HEK293 (cell line): ENCODE data around the gene ARHGAP27.
"Not testable (repeated sequence)": the region's sequence is repeated elsewhere in the genome, so short reads cannot be mapped to it uniquely, and the experiment has no call there.

Source experiments
- CTCF ChIA-PET: fragments of 350-600 bp; formaldehyde crosslinking; extraction: SDS; loops from one replicate; lab custom pipeline; 2021; ENCODE audit warnings: antibody characterized with exemption; lab: Yijun Ruan, JAX
- POLR2A ChIA-PET: fragments of 300-600 bp; formaldehyde crosslinking; extraction: SDS; loops from one replicate; lab custom pipeline; 2020; ENCODE audit warnings: antibody characterized with exemption, inconsistent platforms; lab: Yijun Ruan, JAX
- H3K27ac ChIP-seq: fragments of 200-500 bp; sonication (Bioruptor generic); 2 replicates; pipeline ENCODE4 v1.5.1; 2014; ENCODE audit warnings: low read depth, low read length, control low read depth, inconsistent platforms; ENCODE audit errors: extremely low read depth
- H3K36me3 ChIP-seq, 2 experiments: fragments of 200-500 bp in 1 of 2; sonication (Bioruptor generic) in 1 of 2; 1 replicate in 1 of 2; 2 replicates in 1 of 2; pipeline ENCODE4 v1.5.1; 2014 to 2017; ENCODE audit warnings: inconsistent platforms in 2 of 2, low read length in 2 of 2; ENCODE audit not compliant: control insufficient read depth in 2 of 2, insufficient read depth in 1 of 2
- H3K4me1 ChIP-seq: fragments of 200-500 bp; sonication (Bioruptor generic); 2 replicates; pipeline ENCODE4 v1.5.1; 2014; ENCODE audit warnings: mild to moderate bottlenecking, low read length, inconsistent platforms; ENCODE audit not compliant: control insufficient read depth, insufficient read depth
- H3K4me3 ChIP-seq: 2 replicates; pipeline ENCODE4 v1.5.1; 2011; ENCODE audit warnings: low read depth, mild to moderate bottlenecking, control low read depth, low read length, moderate library complexity
- H3K9me3 ChIP-seq: fragments of 200-500 bp; sonication (Bioruptor generic); 2 replicates; pipeline ENCODE4 v1.5.1; 2014; ENCODE audit warnings: low read depth, low read length, inconsistent platforms; ENCODE audit not compliant: control insufficient read depth, insufficient read depth
- SP7 ChIP-seq: fragments of 450-650 bp; formaldehyde crosslinking; IDR thresholded peaks from 2 replicates; pipeline ENCODE4 v1.5.1; 2016; ENCODE audit warnings: missing biosample characterization, missing genetic modification characterization
- ZNF629 ChIP-seq: fragments of 450-650 bp; formaldehyde crosslinking; IDR thresholded peaks from 2 replicates; pipeline ENCODE4 v1.5.1; 2017; ENCODE audit warnings: missing biosample characterization, missing genetic modification characterization
- TF ChIP-seq, protein P1 (sequence below): fragments of 450-650 bp; formaldehyde crosslinking; IDR thresholded peaks from 2 replicates; pipeline ENCODE4 v1.5.1; 2017; ENCODE audit warnings: missing biosample characterization, mild to moderate bottlenecking, missing genetic modification characterization, moderate library complexity

Gene ARHGAP27

DNA sequence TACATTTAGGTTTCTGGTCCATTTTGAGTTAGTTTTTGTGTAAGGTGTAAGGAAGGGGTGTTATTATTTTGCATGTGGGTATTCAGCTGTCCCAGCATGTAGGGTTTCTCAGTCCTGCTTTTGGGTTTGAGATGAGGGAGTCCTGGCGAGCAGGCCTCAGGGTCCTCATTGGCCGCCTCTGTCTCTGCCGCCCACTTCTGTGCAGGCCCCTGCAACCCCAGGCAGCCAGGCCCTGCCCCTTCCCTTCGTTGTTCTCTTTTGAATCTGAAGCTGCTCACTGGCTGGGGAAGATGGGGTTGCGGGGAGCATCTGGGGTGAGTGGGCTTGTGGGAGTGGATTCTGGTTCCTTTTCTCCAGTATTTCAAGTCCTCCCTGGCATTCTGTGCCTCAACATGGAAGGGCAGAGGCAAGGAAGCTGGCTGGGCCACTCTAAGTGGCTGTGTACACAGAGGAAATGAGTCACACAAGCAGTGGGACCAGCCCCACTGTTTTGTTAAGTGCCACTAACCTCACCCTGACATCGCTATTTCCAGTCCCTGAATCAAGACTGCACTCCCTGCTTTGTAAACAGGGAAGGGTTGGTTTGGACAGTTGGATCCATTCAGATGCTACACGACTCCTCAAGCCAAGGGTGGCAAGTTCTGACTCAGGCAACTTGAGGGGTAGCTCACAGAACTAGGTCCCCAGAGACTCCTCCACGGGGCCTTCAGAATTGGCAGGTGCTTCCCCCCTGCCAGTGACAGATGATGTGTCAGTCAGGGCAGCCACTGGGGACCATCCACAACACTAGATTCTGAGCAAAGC, 29.1 kb upstream of the ARHGAP27 start (continued):
- TF ChIP-seq ZNF629 (tag by site-specific recombination) (peak; percentile 53; the same call in 1 of the 2 replicates), SP7 (peak; percentile 76)
- TF ChIP-seq, protein P1, sequence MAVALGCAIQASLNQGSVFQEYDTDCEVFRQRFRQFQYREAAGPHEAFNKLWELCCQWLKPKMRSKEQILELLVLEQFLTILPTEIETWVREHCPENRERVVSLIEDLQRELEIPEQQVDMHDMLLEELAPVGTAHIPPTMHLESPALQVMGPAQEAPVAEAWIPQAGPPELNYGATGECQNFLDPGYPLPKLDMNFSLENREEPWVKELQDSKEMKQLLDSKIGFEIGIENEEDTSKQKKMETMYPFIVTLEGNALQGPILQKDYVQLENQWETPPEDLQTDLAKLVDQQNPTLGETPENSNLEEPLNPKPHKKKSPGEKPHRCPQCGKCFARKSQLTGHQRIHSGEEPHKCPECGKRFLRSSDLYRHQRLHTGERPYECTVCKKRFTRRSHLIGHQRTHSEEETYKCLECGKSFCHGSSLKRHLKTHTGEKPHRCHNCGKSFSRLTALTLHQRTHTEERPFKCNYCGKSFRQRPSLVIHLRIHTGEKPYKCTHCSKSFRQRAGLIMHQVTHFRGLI: peak; percentile 48; the same call in 1 of the 2 replicates
- TF ChIP-seq, all 188 proteins: peak for 17; not testable (repeated sequence) for 171

DNA sequence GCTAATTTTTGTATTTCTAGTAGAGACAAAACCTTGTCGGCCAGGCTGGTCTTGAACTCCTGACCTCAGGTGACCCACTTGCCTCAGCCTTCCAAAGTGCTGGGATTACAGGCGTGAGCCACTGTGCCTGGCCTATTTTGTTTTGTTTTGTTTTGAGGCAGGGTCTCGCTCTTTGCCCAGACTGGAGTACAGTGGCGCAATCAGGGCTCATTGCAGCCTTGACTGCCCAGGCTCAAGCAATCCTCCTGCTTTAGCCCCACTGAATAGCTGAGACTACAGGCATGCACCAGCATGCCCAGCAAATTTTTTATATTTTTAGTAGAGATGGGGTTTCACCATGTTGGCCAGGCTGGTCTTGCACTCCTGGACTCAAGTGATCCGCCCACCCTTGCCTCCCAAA, 27.8 kb upstream of the ARHGAP27 start:
- H3K36me3 ChIP-seq, H3K4me3 ChIP-seq, POLR2A ChIA-PET, H3K9me3 ChIP-seq, H3K27ac ChIP-seq, H3K4me1 ChIP-seq, CTCF ChIA-PET: not testable (repeated sequence)

DNA sequence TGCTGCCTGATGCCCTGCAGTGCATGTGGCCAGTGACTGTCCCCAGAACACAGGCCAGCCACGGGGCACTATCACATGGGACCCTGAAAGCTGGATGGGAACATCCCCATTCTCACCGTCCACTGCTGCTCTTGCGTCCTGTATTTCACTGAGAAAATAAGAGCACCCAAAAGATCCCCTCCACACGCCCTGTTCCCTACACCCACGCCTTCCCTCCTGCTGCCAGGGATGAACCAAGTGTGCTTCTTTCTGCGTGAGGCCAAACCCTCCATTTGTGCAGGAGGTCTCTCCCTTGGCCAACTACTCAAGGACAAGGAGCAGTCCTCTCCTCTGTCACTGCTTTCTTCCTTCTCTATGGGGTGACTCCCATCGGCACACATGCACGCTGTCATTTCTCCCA, 21.7 kb upstream of the ARHGAP27 start:
- CTCF ChIA-PET, H3K4me1 ChIP-seq, H3K4me3 ChIP-seq, POLR2A ChIA-PET, H3K27ac ChIP-seq, H3K9me3 ChIP-seq: not testable (repeated sequence)
- peaks cover 0 to 14% of the 10 kb centered on the region in 2 experiments; a peak in 2 of 3 replicates for H3K36me3 ChIP-seq

DNA sequence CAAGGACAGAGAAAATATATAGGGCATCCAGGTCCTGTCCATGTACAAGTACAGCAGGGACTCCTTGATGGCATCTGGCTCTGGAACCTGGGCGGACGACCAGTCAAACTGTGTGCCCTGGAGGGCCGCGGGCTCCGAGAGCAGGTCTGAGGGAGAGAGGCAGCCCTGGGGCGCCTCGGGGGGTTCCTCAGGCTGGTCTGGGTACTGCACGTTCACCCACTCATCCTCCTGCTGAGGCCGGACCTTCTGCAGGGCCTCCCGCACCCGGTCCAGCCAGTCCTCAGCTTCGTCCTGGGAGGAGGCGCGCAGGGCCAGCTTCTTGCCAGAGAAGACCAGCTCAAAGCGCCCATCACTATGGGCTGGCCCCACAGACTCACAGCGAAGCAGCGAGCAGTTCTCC, 21.1 kb upstream of the ARHGAP27 start:
- POLR2A ChIA-PET, H3K4me1 ChIP-seq, H3K27ac ChIP-seq, H3K4me3 ChIP-seq, CTCF ChIA-PET, H3K9me3 ChIP-seq: not testable (repeated sequence)
- peaks cover 0 to 15% of the 10 kb centered on the region in 2 experiments; a peak in 2 of 3 replicates for H3K36me3 ChIP-seq

DNA sequence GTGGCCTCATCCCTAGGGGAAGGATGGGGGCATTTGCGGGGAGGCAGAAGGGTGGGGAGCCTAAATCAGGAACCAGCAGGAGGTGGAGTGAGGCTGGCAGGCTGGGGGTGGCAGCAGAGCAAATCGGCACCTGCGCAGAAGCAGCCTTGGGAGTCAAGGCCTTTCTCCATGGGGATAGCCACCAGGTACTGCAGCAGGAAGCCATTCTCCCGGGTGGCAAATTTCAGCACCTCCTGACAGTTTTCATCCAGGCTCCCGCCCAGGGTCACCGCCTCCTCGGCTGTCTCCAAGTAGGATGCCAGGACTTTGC, 20.5 kb upstream of the ARHGAP27 start:
- CTCF ChIA-PET, H3K4me3 ChIP-seq, H3K4me1 ChIP-seq, H3K9me3 ChIP-seq, H3K27ac ChIP-seq, POLR2A ChIA-PET: not testable (repeated sequence)
- peaks cover 0 to 15% of the 10 kb centered on the region in 2 experiments; a peak in 2 of 3 replicates for H3K36me3 ChIP-seq

DNA sequence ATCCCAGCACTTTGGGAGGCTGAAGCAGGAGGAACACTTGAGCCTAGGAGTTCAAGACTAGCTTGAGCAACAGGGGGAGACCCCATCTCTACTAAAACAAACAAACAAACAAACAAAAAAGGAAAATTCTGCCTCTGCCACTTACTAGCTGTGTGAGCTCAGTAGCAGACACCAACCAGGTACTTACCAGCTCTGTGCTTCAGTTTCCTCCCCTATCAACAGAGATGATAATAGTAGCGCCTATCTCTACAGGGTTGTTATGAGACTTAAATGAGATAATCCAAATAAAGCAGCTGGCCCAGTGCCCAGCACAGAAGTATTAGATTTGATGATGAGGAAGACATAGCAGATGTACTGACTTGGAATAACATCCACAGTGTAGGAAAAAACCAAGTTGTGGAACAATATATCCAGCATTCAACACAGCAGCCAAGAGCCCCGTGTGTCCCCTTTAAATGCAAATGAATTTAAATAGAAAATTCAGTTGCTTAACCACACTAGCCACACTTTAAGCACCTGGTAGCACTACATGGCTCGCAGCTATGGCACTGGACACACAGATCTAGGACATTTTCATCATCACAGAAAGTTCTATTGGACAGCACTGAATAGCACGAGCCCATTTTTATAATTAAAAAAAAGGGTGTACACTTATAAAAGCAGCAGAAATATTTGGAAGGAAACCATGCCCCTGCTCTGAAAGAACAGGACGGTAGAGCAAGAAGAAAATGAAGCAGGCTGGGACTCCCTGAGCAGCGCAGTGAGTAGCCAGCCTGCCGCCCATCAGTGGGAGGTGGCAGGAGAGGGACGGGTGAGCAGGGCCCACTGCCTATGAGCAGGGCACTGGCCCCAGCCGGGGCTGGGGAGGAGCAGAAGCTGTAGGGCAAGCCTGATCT, 19.9 kb upstream of the ARHGAP27 start:
- H3K27ac ChIP-seq, H3K4me3 ChIP-seq, CTCF ChIA-PET, POLR2A ChIA-PET, H3K4me1 ChIP-seq, H3K9me3 ChIP-seq: not testable (repeated sequence)
- peaks cover 0 to 15% of the 10 kb centered on the region in 2 experiments; a peak in 2 of 3 replicates for H3K36me3 ChIP-seq

DNA sequence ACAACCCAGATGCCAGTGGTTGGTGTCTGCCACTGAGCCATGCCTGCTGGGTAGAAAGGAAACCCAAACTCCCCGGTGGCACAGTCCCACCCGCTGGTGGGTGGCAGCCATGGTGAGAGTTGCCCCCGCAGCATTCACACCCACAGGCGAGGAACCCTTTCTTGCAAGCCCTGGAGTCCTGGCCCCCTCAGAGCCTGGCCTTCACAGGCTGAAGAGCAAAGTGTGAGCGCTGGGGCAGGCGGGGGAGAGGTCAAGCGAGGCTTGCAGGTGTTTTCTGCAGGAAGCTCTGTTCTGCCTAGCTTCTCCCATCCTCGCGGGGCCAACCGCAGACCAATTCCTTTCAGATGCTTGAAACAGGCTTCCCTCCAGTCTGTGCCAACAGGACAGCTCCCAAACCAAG, 19.0 kb upstream of the ARHGAP27 start:
- H3K4me3 ChIP-seq, POLR2A ChIA-PET: not testable (repeated sequence)
- peaks cover 0 to 15% of the 10 kb centered on the region in 2 experiments; a peak in 2 of 3 replicates for H3K36me3 ChIP-seq

More for the DNA sequence above, 19.0 kb upstream of the ARHGAP27 start:
- CTCF ChIA-PET, H3K4me1 ChIP-seq, H3K9me3 ChIP-seq, H3K27ac ChIP-seq: not testable (repeated sequence)
